IPS-15b (cell line): Measurements from ENCODE around the gene ZDHHC11B.
"Not testable (repeated sequence)": the region's sequence is repeated elsewhere in the genome, so short reads cannot be mapped to it uniquely, and the experiment has no call there.

ENCODE experiments used
- H3K27me3 ChIP-seq: one replicate; pipeline ENCODE4 v1.6.1; 2013; ENCODE audit warnings: low read length; ENCODE audit not compliant: control insufficient read depth, insufficient read depth
- H3K36me3 ChIP-seq: one replicate; pipeline ENCODE4 v1.6.1; 2013; ENCODE audit warnings: low read length; ENCODE audit not compliant: control insufficient read depth, insufficient read depth
- H3K4me1 ChIP-seq: one replicate; pipeline ENCODE4 v1.6.1; 2013; ENCODE audit warnings: mild to moderate bottlenecking, low read length; ENCODE audit not compliant: control insufficient read depth, insufficient read depth
- H3K4me3 ChIP-seq: one replicate; pipeline ENCODE4 v1.5.1; 2013; ENCODE audit warnings: low read depth, low read length
- H3K9ac ChIP-seq: one replicate; pipeline ENCODE4 v1.6.1; 2013; ENCODE audit warnings: low read depth, mild to moderate bottlenecking, low read length
- H3K9me3 ChIP-seq: one replicate; pipeline ENCODE4 v1.6.1; 2013; ENCODE audit warnings: mild to moderate bottlenecking, low read length; ENCODE audit not compliant: control insufficient read depth, insufficient read depth

Gene ZDHHC11B

DNA sequence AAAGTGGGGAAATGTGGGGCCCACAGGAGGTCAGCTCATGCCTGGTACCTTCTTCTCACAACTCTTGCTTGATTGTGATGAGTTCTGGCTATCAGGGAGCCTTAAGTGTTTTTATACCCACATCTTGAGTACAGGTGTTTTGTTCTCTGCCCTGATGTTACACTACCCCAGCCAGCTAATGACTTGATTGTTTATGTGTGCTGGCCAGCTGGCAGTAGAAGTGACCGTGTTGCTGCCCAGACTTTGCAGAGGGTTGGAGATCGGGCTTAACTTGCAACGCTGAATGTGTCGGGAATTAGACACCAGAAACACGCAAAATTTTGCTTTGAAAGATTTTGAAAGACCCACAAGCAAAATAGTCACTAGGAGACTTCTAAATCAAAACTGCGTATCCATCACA, 16.9 kb upstream of the ZDHHC11B start:
- no peaks in the 10 kb centered on the region for H3K9me3 ChIP-seq
- no peaks in the 10 kb centered on the region for H3K4me1 ChIP-seq
- no peak overlapping the region for H3K4me3 ChIP-seq
- H3K9ac ChIP-seq: no peak overlapping the region
- H3K27me3 ChIP-seq: no peaks in the 10 kb centered on the region
- no peaks in the 10 kb centered on the region for H3K36me3 ChIP-seq

DNA sequence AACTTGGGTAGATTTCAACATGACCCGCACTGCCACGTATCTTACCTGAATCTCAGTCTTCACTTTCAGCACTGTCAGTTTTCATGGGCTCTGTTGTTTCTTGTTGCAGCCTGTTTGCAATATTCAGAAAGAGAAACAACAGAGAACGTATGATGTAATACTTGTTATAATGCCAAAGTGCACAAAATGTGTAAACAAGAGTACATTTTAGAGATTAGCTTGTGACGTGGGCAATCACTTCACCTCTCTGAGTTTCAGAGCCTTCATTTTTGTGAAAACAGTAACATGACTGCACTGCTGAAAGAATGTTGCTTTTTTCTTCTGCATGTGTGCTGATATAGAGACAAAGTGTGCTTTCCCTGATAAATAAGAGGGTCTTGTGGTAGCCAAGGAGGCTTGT, 16.5 kb upstream of the ZDHHC11B start:
- H3K36me3 ChIP-seq, H3K9me3 ChIP-seq, H3K27me3 ChIP-seq, H3K4me3 ChIP-seq, H3K4me1 ChIP-seq, H3K9ac ChIP-seq: not testable (repeated sequence)

DNA sequence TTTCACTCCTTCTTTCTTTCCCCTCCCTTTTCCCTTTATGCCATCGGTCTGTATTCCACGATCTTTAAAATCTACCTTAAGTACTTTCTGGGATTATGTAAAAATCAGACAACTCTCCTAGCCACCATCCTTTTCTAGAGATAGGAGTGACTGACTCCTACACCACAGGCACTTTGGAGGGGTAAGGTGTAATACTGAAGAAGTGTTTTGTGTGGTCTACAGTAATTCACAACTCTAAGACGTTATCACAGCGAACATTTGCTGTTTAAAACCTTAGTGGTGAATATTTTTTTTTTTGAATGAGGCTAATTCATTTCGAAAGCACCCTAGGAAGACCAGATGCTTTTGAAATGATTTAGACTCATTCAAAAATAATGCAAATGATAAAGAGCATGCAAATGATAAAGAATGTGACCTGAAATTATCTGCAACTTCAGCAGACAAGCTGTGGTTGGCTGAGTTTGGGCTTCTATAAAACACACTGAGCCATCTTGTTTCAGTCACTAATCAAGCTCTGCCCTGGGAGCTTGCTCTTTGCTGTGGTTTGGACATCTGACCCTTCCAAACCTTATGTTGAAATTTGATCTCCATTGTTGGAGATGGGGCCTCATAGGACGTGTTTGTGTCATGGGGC, 14.1 kb upstream of the ZDHHC11B start:
- not testable (repeated sequence) for H3K36me3 ChIP-seq, H3K4me3 ChIP-seq, H3K4me1 ChIP-seq, H3K27me3 ChIP-seq, H3K9me3 ChIP-seq, H3K9ac ChIP-seq

- not testable (repeated sequence) for H3K9ac ChIP-seq, H3K36me3 ChIP-seq, H3K4me1 ChIP-seq, H3K9me3 ChIP-seq, H3K4me3 ChIP-seq, H3K27me3 ChIP-seq
Observed at GRCh38 chr5:797986-798385, 13.5 kb upstream of the ZDHHC11B start.

- H3K4me1 ChIP-seq, H3K27me3 ChIP-seq, H3K36me3 ChIP-seq, H3K9ac ChIP-seq, H3K4me3 ChIP-seq, H3K9me3 ChIP-seq: not testable (repeated sequence)
Observed at GRCh38 chr5:795873-796272, 11.3 kb upstream of the ZDHHC11B start.

DNA sequence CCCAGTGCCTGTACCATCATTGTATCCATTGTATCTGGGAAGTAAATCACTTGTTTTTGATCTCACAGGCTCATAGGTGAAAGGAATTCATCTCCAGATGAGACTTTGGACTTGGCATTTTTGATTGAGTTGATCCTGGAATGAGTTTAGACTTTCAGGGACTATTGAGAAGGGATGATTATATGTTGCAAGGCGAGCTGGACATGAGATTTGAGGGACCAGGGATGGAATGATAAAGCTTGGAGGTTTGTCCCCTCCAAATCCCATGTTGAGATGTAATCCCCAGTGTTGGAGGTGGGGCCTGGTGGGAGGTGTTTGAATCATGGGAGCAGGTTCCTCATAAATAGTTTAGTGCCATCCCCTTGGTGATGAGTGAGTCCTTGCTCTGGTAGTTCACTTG, 10.4 kb upstream of the ZDHHC11B start:
- H3K4me1 ChIP-seq, H3K27me3 ChIP-seq, H3K9me3 ChIP-seq, H3K36me3 ChIP-seq, H3K4me3 ChIP-seq, H3K9ac ChIP-seq: not testable (repeated sequence)

DNA sequence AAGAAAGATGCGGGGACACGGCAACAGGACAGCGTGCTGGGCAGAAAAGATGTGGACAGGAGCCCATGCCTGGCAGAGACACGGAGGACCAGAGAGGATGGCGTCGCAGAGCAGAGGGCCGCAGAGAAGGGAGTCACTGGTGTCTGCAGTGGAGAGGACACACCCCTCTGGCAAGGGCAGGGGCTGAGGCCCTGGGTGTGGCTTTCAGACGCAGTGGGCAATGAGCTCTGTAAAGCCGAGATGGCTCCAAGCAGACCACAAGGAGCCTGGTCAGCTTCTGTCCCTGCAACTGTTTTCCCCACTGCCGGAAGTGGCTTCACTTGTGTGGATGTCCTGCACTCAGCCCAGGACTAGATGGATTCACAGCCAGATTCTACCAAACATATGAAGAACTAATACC, 4.2 kb upstream of the ZDHHC11B start:
- not testable (repeated sequence) for H3K27me3 ChIP-seq, H3K9ac ChIP-seq, H3K4me1 ChIP-seq, H3K9me3 ChIP-seq, H3K36me3 ChIP-seq, H3K4me3 ChIP-seq

DNA sequence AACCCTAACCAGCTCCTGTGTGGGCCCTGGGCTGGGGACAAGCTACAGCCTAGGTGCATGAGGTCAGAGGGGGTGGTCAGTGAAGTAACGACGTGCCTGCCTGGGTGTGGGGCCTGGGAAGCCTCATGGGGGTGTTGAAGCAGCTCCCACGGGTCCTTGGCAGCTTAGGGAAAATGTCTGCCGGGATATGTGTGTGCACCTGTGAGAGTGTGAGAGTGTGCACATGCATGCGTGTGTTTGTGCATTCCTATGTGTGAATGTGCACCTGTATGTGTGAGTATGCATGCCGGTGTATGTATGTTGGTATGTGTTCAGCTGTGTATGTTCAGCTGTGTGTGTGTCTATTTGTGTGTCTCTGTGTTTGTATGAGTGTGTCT, 3.3 kb upstream of the ZDHHC11B start:
- not testable (repeated sequence) for H3K27me3 ChIP-seq, H3K9me3 ChIP-seq, H3K4me1 ChIP-seq, H3K4me3 ChIP-seq, H3K36me3 ChIP-seq, H3K9ac ChIP-seq

DNA sequence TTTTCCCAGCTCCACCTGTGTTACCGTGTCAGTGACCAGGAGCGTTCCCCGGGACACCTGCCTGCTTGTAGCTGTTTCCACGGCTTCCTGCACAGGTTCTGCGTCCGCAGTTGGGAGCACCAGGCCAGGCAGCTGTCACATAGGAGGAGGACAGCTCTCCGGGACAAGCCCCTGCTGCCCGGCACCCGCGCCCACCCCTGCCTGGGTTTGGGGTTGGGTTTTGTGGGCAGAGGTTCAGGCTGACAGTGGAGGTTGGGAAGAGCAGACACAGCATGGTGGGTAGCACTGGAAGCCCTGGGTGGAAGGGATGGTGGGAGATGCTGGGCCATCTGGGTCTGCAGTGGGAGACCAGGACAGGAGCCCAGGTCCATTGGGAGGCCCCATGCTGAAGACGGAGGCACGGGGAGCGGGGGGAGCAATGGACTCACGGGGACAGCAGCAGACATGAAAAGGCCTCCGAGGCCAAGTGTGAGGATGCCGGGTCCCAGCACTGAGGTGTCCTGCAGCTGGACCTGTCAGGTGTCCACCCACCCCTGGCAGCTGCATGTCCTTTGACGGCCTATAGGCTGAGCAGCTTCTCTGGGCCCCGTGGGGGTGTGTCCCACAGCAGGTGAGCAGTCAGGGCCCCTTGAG, 2.8 kb upstream of the ZDHHC11B start:
- not testable (repeated sequence) for H3K4me1 ChIP-seq, H3K9ac ChIP-seq

DNA sequence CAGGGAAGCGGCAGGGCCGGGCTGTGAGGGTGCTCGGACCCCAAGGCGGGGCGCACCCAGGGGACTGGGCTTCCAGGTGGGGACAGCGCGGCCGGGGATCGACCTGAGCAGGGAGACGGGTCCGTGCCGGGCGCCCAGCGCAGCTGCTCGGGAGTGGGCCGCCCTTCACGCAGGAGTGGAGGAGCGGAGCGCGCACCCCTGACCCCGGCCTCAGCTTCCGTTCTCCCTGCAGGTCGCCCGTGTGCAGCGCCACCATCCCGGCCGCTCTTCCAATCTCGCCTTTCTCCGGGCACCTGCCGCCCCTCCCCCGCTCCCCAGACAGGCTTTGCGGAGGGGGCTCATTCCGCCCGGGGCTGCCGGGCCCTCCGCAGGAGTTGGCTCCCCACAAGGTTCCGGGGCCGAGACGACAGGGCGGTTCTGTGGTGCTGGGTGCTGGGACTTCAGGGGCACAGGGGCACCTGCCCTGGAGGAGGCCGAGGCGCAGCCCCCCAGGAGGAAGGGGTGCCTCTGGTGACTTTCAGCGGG, 714 bp upstream of the ZDHHC11B start:
- not testable (repeated sequence) for H3K36me3 ChIP-seq, H3K9ac ChIP-seq, H3K4me1 ChIP-seq, H3K9me3 ChIP-seq, H3K27me3 ChIP-seq
- peak overlapping the region; percentile 43 for H3K4me3 ChIP-seq

More for the DNA sequence above, 2.8 kb upstream of the ZDHHC11B start:
- H3K9me3 ChIP-seq, H3K36me3 ChIP-seq, H3K4me3 ChIP-seq, H3K27me3 ChIP-seq: not testable (repeated sequence)

DNA sequence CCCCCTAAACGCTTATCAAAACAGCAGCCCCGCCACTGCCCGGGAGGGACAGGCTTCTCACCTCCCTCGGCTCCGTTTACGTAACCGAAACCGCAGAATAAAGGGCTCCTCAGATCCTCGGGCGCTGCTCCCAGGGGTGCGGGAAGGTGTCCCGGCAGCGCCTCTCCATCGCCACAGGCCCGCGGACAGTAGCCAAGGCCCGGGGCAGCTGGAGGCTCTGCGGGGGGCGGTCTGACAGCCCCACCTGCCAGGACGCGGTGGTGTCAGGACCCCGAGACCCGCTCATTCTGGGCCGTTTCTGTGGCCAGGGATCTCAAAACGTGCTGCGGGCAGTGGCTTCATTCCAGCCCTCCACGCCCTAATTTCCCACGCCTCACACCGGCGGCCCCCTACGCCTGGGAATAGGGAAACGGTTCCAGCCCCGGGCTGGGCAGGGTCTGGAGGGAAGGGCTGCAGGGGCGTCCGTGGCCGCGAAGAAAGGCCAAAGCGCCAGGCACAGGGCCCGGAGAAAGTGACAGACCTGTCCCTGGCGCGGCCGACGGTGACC, 575 bp downstream of the ZDHHC11B start:
- H3K36me3 ChIP-seq, H3K4me1 ChIP-seq, H3K9me3 ChIP-seq, H3K27me3 ChIP-seq, H3K9ac ChIP-seq: not testable (repeated sequence)
- peak overlapping the region; percentile 35 for H3K4me3 ChIP-seq

GRCh38 chr5:783049-783802, 1.3 kb downstream of the ZDHHC11B start:
- H3K9me3 ChIP-seq, H3K27me3 ChIP-seq, H3K9ac ChIP-seq, H3K4me1 ChIP-seq, H3K36me3 ChIP-seq, H3K4me3 ChIP-seq: not testable (repeated sequence)
